MM.1S (cell line): ENCODE measurements around the gene DHX9.

Experiments
- DNase-seq: peaks from one replicate; pipeline ENCODE4 v3.0.0-alpha.2; 2015
- H2AFZ ChIP-seq: fragments of 300-600 bp; sonication (generic); 2 replicates; pipeline ENCODE4 v1.6.0; 2016; ENCODE audit warnings: antibody characterized with exemption, low read length
- H3F3A ChIP-seq: fragments of 300-600 bp; sonication (generic); 2 replicates; pipeline ENCODE4 v1.6.1; 2016; ENCODE audit warnings: mild to moderate bottlenecking, antibody characterized with exemption, low read length, moderate library complexity, mixed read lengths; ENCODE audit not compliant: insufficient read depth
- H3K27ac ChIP-seq: fragments of 300-600 bp; sonication (generic); 2 replicates; pipeline ENCODE4 v1.5.1; 2016; ENCODE audit warnings: mild to moderate bottlenecking, low read length
- H3K27me3 ChIP-seq: fragments of 300-600 bp; sonication (generic); replicated peaks from 2 replicates; pipeline ENCODE4 v1.6.0; 2016; ENCODE audit warnings: low read length; ENCODE audit not compliant: insufficient read depth
- H3K36me3 ChIP-seq: fragments of 300-600 bp; sonication (generic); replicated peaks from 2 replicates; pipeline ENCODE4 v1.6.1; 2016; ENCODE audit warnings: mild to moderate bottlenecking, low read length, mixed read lengths; ENCODE audit not compliant: insufficient read depth
- H3K4me1 ChIP-seq: fragments of 300-600 bp; sonication (generic); 2 replicates; pipeline ENCODE4 v1.6.1; 2016; ENCODE audit warnings: low read length, mixed read lengths
- H3K4me2 ChIP-seq: fragments of 300-600 bp; sonication (generic); 2 replicates; pipeline ENCODE4 v1.6.0; 2016; ENCODE audit warnings: low read depth, low read length
- H3K4me3 ChIP-seq: fragments of 300-600 bp; sonication (generic); 2 replicates; pipeline ENCODE4 v1.5.1; 2016; ENCODE audit warnings: low read length, mixed read lengths
- H3K79me2 ChIP-seq: fragments of 300-600 bp; sonication (generic); 2 replicates; pipeline ENCODE4 v1.6.1; 2016; ENCODE audit warnings: mixed run types, low read length, mixed read lengths
- H3K9ac ChIP-seq: fragments of 300-600 bp; sonication (generic); 2 replicates; pipeline ENCODE4 v1.6.1; 2016; ENCODE audit warnings: low read length, mixed read lengths
- H3K9me2 ChIP-seq: fragments of 300-600 bp; sonication (generic); replicated peaks from 2 replicates; pipeline ENCODE4 v1.6.1; 2016; ENCODE audit warnings: mild to moderate bottlenecking, low read length, mixed read lengths; ENCODE audit not compliant: insufficient read depth
- H3K9me3 ChIP-seq: fragments of 300-600 bp; sonication (generic); replicated peaks from 2 replicates; pipeline ENCODE4 v1.6.1; 2016; ENCODE audit warnings: mild to moderate bottlenecking, low read length, mixed read lengths; ENCODE audit not compliant: insufficient read depth
- H4K20me1 ChIP-seq: fragments of 300-600 bp; sonication (generic); 2 replicates; pipeline ENCODE4 v1.6.1; 2016; ENCODE audit warnings: mild to moderate bottlenecking, low read length, moderate library complexity, mixed read lengths; ENCODE audit not compliant: insufficient read depth
- EZH2 ChIP-seq: fragments of 300-600 bp; sonication (generic); optimal IDR thresholded peaks from 2 replicates; pipeline ENCODE3; 2017; ENCODE audit warnings: low read depth, mild to moderate bottlenecking, antibody characterized with exemption, low read length, mixed read lengths
- EZH2phosphoT487 ChIP-seq: fragments of 300-600 bp; sonication (generic); IDR thresholded peaks from 2 replicates; pipeline ENCODE4 v1.6.1; 2018; ENCODE audit warnings: antibody characterized with exemption, low read length
- TF ChIP-seq, protein P1 (sequence below): fragments of 300-600 bp; sonication (generic); IDR thresholded peaks from 2 replicates; pipeline ENCODE4 v1.5.1; 2016; ENCODE audit warnings: antibody characterized with exemption, low read length, mixed read lengths

DHX9 gene

DNA sequence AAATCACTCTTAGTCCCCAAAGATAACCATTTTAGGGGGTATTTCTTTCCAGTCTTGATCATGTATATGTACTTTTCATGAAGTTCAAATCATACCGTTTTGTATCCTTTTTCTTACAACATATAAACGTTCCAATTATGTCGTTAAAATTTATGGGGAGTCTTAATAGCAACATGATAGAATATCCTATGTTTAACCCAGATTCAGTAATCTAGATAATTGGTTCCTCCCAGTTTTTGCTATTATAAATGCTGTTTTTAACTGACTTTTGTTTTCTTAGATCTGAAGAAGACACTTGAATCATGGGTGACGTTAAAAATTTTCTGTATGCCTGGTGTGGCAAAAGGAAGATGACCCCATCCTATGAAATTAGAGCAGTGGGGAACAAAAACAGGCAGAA, 3.1 kb downstream of the DHX9 start:
- no peaks in the 10 kb centered on the region for H3K9me3 ChIP-seq
- H3K27me3 ChIP-seq, result no peaks in the 10 kb centered on the region
- no peak overlapping the region for H3K9ac ChIP-seq
- peaks cover 25% of the 10 kb centered on the region for H3F3A ChIP-seq
- H3K27ac ChIP-seq, result no peak overlapping the region
- DNase-seq, result no peak
- no peak overlapping the region for H3K4me2 ChIP-seq
- H3K79me2 ChIP-seq, result peaks cover 78% of the 10 kb centered on the region
- no peaks in the 10 kb centered on the region for H3K9me2 ChIP-seq
- peaks cover 5% of the 10 kb centered on the region for H3K4me1 ChIP-seq
- peaks cover 34% of the 10 kb centered on the region for H3K36me3 ChIP-seq
- no peak overlapping the region for H3K4me3 ChIP-seq
- H4K20me1 ChIP-seq, result peaks cover 70% of the 10 kb centered on the region
- no peak for TF ChIP-seq EZH2phosphoT487
- no peak for TF ChIP-seq EZH2
- TF ChIP-seq, protein P1, sequence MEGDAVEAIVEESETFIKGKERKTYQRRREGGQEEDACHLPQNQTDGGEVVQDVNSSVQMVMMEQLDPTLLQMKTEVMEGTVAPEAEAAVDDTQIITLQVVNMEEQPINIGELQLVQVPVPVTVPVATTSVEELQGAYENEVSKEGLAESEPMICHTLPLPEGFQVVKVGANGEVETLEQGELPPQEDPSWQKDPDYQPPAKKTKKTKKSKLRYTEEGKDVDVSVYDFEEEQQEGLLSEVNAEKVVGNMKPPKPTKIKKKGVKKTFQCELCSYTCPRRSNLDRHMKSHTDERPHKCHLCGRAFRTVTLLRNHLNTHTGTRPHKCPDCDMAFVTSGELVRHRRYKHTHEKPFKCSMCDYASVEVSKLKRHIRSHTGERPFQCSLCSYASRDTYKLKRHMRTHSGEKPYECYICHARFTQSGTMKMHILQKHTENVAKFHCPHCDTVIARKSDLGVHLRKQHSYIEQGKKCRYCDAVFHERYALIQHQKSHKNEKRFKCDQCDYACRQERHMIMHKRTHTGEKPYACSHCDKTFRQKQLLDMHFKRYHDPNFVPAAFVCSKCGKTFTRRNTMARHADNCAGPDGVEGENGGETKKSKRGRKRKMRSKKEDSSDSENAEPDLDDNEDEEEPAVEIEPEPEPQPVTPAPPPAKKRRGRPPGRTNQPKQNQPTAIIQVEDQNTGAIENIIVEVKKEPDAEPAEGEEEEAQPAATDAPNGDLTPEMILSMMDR, result no peak
- H2AFZ ChIP-seq, result no peak overlapping the region

DNA sequence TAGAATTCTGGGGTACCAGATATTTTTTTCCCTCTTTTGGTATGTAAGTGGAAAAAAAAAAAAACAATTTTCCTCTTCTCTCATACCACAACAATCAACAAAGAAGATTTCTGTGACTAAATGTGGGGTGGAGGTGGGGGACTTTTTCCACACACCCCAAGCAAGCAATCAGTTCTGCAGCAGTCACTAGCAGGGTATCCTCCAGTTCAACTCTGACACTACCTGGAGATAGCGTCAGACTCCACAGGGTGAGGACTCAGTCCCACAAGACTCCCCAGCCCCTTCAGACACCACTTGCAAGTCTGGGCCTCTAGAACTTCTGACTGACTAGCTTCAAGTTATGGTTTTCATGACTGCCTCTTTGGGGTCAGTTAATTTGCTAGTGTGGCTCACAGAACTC, 6.2 kb downstream of the DHX9 start:
- H4K20me1 ChIP-seq, result peaks cover 88% of the 10 kb centered on the region
- H2AFZ ChIP-seq, result no peak overlapping the region
- peaks cover 5% of the 10 kb centered on the region for H3K4me1 ChIP-seq
- peaks cover 42% of the 10 kb centered on the region for H3K36me3 ChIP-seq
- no peak overlapping the region for H3K27ac ChIP-seq
- H3K9me2 ChIP-seq, result no peaks in the 10 kb centered on the region
- H3K27me3 ChIP-seq, result no peaks in the 10 kb centered on the region
- H3K4me2 ChIP-seq, result no peak overlapping the region
- no peak overlapping the region for H3K9ac ChIP-seq
- no peaks in the 10 kb centered on the region for H3K9me3 ChIP-seq
- no peak for DNase-seq
- H3F3A ChIP-seq, result peaks cover 8% of the 10 kb centered on the region; the same call in 1 of the 2 replicates
- peaks cover 100% of the 10 kb centered on the region for H3K79me2 ChIP-seq
- no peak overlapping the region for H3K4me3 ChIP-seq
- no peak for TF ChIP-seq EZH2phosphoT487
- TF ChIP-seq, protein P1, result no peak
- TF ChIP-seq EZH2, result no peak

DNA sequence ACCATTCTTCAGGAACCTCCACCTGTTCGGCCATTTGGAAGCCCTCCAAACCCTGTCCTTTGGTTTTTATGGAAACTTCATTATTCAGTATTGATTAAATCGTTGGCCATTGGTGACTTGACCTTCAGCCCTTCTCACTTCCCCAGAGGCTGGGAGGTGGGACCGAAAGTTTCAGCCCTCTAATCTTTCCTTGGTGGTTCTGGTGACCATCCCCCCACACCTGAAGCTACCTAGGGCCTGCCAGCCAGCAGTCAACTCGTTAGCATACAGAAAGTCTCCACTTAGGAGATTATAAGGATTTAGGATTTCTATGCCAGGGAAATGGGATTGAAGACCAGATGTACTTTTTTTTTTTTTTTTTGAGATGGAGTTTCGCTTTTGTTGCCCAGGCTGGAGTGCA, 6.7 kb downstream of the DHX9 start:
- no peaks in the 10 kb centered on the region for H3K27me3 ChIP-seq
- peaks cover 84% of the 10 kb centered on the region for H4K20me1 ChIP-seq
- no peak overlapping the region for H3K4me2 ChIP-seq
- DNase-seq, result no peak
- peaks cover 42% of the 10 kb centered on the region for H3K36me3 ChIP-seq
- H3K79me2 ChIP-seq, result peaks cover 100% of the 10 kb centered on the region
- no peak overlapping the region for H3K4me3 ChIP-seq
- peaks cover 8% of the 10 kb centered on the region; the same call in 1 of the 2 replicates for H3F3A ChIP-seq
- TF ChIP-seq EZH2, result no peak
- TF ChIP-seq EZH2phosphoT487, result no peak
- TF ChIP-seq, protein P1, result no peak
- no peak overlapping the region for H3K9ac ChIP-seq
- no peaks in the 10 kb centered on the region for H3K9me2 ChIP-seq
- H2AFZ ChIP-seq, result no peak overlapping the region
- no peak overlapping the region for H3K27ac ChIP-seq
- H3K9me3 ChIP-seq, result no peaks in the 10 kb centered on the region
- H3K4me1 ChIP-seq, result 0 out of 2 replicates have a peak, but pooled peaks cover under 1% of the 10 kb centered on the region
